RWPE2 (cell line): ENCODE data around the gene NET1.

ENCODE experiments used
- ATAC-seq: fragments of 200-7000 bp; cut with Tn5 transposase; 3 replicates; pipeline ENCODE4 v1.9.1; 2021; ENCODE audit warnings: low read depth
- DNase-seq: peaks from one replicate; pipeline ENCODE4 v3.0.0-alpha.2; 2020; ENCODE audit warnings: low spot score
- H3K27ac ChIP-seq: fragments of 450-650 bp; 2 replicates; pipeline ENCODE4 v1.5.1; 2017; ENCODE audit warnings: mild to moderate bottlenecking; ENCODE audit not compliant: poor library complexity, severe bottlenecking
- H3K27me3 ChIP-seq: fragments of 250-450 bp; sonication (Bioruptor Pico); 2 replicates; pipeline ENCODE4 v1.5.1; 2021; ENCODE audit warnings: mild to moderate bottlenecking, moderate library complexity; ENCODE audit not compliant: insufficient read depth, poor library complexity, severe bottlenecking
- H3K36me3 ChIP-seq: fragments of 250-450 bp; sonication (Bioruptor Pico); 2 replicates; pipeline ENCODE4 v1.5.1; 2020; ENCODE audit warnings: low read depth, mild to moderate bottlenecking, moderate library complexity
- H3K4me1 ChIP-seq: fragments of 250-450 bp; sonication (Bioruptor Pico); 2 replicates; pipeline ENCODE4 v1.5.1; 2021; ENCODE audit warnings: mild to moderate bottlenecking, moderate library complexity; ENCODE audit not compliant: insufficient read depth, poor library complexity, severe bottlenecking
- H3K4me3 ChIP-seq: fragments of 250-450 bp; sonication (Bioruptor Pico); 2 replicates; pipeline ENCODE4 v1.5.1; 2021; ENCODE audit warnings: mild to moderate bottlenecking, moderate library complexity; ENCODE audit not compliant: severe bottlenecking
- H3K9me3 ChIP-seq: fragments of 250-450 bp; sonication (Bioruptor Pico); 2 replicates; pipeline ENCODE4 v1.5.1; 2021; ENCODE audit warnings: mild to moderate bottlenecking, moderate library complexity; ENCODE audit not compliant: severe bottlenecking
- CTCF ChIP-seq: fragments of 450-650 bp; IDR thresholded peaks from one replicate; pipeline ENCODE4 v1.5.1; 2017; ENCODE audit warnings: mild to moderate bottlenecking, moderate library complexity; ENCODE audit not compliant: poor library complexity, severe bottlenecking

The NET1 gene

GRCh38 chr10:5441106-5441505, 28.7 kb downstream of the NET1 start:
- ATAC-seq, result no peak
- no peaks in the 10 kb centered on the region for H3K27me3 ChIP-seq

GRCh38 chr10:5442065-5442989, 30.0 kb downstream of the NET1 start:
- DNase-seq (no peak), ATAC-seq (no peak)
- Histone ChIP-seq H3K27me3 (no peaks in the 10 kb centered on the region), H3K4me3 (no peak overlapping the region), H3K4me1 (peaks cover 14% of the 10 kb centered on the region), H3K27ac (no peak overlapping the region), H3K9me3 (no peaks in the 10 kb centered on the region), H3K36me3 (peaks cover 31% of the 10 kb centered on the region)
- TF ChIP-seq CTCF, result peak; percentile 88

More at GRCh38 chr10:5441106-5441505, 28.7 kb downstream of the NET1 start:
- Histone ChIP-seq H3K4me3 (no peak overlapping the region), H3K9me3 (no peaks in the 10 kb centered on the region), H3K27ac (no peak overlapping the region), H3K4me1 (peaks cover 10% of the 10 kb centered on the region), H3K36me3 (peaks cover 33% of the 10 kb centered on the region)
- no peak for TF ChIP-seq CTCF
- DNase-seq, result no peak

- no peak overlapping the region for H3K27ac ChIP-seq
- H3K4me1 ChIP-seq, result peaks cover 14% of the 10 kb centered on the region
- no peak for DNase-seq
- peaks cover 35% of the 10 kb centered on the region for H3K36me3 ChIP-seq
- H3K27me3 ChIP-seq, result no peaks in the 10 kb centered on the region
- H3K9me3 ChIP-seq, result no peaks in the 10 kb centered on the region
- no peak overlapping the region for H3K4me3 ChIP-seq
- TF ChIP-seq CTCF, result no peak
- ATAC-seq, result no peak
These were observed 30.6 kb downstream of the NET1 start for GRCh38 chr10:5442990-5443370.

- Histone ChIP-seq H3K9me3 (no peaks in the 10 kb centered on the region), H3K36me3 (peaks cover 38% of the 10 kb centered on the region), H3K4me1 (peaks cover 16% of the 10 kb centered on the region), H3K27ac (no peak overlapping the region), H3K4me3 (no peak overlapping the region), H3K27me3 (no peaks in the 10 kb centered on the region)
- TF ChIP-seq CTCF, result no peak
- no peak for DNase-seq
- ATAC-seq, result no peak
These were observed 31.1 kb downstream of the NET1 start for GRCh38 chr10:5443429-5443828.

- H3K27ac ChIP-seq, result peak overlapping the region; percentile 72
- DNase-seq (no peak), ATAC-seq (no peak)
These were observed 32.6 kb downstream of the NET1 start for GRCh38 chr10:5445006-5445405.

More at GRCh38 chr10:5445006-5445405, 32.6 kb downstream of the NET1 start:
- H3K4me3 ChIP-seq, result no peak overlapping the region
- H3K4me1 ChIP-seq, result peaks cover 22% of the 10 kb centered on the region
- H3K27me3 ChIP-seq, result no peaks in the 10 kb centered on the region
- H3K36me3 ChIP-seq, result peaks cover 47% of the 10 kb centered on the region
- no peak for TF ChIP-seq CTCF
- no peaks in the 10 kb centered on the region for H3K9me3 ChIP-seq
